HTR-8/SVneo (cell line): ENCODE results near the gene HIBCH.
"Not testable (repeated sequence)": the region's sequence is repeated elsewhere in the genome, so short reads cannot be mapped to it uniquely, and the experiment has no call there.

Experiments used
- DNase-seq: peaks from one replicate; pipeline ENCODE4 v3.0.0; 2011; ENCODE audit warnings: low spot score, mixed read lengths; ENCODE audit not compliant: insufficient read length
- FAIRE-seq: peaks from 2 replicates; lab custom pipeline; 2011; peaks lifted over from hg19 to GRCh38; lab: Jason Lieb, UNC

HIBCH gene, protein sequence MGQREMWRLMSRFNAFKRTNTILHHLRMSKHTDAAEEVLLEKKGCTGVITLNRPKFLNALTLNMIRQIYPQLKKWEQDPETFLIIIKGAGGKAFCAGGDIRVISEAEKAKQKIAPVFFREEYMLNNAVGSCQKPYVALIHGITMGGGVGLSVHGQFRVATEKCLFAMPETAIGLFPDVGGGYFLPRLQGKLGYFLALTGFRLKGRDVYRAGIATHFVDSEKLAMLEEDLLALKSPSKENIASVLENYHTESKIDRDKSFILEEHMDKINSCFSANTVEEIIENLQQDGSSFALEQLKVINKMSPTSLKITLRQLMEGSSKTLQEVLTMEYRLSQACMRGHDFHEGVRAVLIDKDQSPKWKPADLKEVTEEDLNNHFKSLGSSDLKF

DNA sequence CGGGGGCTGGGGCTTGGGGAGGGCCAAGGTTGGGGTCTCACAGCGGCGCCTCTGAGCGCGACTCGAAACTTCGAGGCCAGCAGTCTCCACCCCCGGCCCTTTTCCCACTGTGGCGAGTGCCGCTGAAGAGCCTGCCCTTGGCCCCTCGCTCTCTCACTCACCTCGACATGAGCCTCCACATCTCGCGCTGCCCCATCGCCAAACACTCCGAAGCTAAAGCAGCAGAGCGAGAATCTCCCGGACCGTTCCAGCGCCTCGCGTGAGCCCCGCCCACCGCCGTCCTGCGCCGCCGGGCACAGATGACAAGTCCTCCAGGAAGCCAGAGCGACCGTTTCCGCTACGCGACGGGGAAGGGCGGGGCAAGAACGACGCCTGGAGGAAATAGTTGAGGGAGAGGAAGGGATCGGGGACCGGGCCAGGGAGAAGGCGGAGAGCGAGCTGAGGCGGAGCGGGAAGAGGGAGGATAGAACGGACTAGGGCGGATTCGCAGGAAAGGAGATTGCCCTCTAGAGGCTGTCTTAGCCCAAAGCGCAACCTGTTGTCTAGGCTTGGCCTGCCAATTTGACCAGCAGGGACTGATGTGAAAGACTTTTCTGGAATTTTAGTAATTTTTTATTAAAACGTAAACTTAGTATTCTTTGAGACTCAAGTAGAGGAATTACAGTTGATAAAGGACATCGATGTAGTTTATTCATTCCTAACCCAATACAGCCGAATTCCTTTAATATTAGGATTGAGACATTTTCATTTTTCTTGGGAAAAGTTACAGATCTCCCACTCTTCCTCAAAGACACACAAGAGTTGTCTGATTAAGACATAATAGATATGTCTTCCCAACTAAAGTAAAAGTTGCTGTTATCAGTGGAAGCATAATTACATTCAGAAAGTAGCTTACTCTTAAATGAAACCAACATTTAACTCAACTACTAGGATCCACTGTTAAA lies at the start of gene HIBCH:
Gene HIBCH, minus strand, starts transcription at position 272 of the 944 bp plus-strand sequence. Its CDS starts 76 bp downstream, at position 196.
- peak; percentile 94 for DNase-seq
- peak; percentile 99 for FAIRE-seq

DNA sequence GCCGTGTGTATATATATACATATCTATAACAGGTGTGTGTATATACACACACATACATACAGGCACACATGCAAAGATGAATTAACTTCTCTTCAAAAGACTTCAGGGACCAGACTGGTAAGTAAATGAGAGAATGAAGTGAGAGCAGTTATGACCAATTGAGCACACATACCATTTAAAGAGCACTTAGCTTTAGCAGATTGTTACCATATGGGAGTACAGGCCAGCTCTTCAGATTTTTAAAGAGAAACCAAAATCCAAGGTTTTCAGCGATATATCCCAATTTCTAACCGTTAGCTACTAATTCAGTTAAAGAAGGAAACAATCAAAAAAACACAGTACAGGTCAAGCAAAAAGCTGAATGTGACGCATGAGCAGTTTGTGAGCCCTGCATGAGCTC lies 47.5 kb upstream of the HIBCH start:
- no peak for FAIRE-seq
- no peak for DNase-seq

DNA sequence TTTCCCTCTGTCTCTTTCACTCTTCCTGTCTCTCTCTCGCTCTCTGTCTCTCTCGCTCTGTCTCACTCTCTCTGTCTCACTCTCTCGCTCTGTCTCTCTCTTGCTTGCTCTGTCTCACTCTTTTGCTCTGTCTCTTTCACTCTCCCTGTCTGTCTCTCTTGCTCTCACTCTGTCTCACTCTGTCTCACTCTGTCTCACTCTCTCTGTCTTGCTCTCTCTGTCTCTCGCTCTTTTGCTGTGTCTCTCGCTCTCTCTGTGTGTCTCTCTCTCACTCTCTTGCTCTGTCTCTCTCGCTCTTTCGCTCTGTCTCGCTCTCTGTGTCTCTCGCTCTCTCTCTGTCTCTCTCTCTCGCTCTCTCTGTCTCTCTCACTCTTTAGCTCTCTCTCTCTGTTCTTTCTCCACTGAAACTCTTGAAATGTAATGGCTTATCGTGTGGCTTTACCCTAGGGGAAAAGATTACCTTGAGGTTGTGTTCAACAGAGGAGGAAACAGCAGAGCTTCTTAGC lies 46.7 kb upstream of the HIBCH start:
- FAIRE-seq, result peak; percentile 69

DNA sequence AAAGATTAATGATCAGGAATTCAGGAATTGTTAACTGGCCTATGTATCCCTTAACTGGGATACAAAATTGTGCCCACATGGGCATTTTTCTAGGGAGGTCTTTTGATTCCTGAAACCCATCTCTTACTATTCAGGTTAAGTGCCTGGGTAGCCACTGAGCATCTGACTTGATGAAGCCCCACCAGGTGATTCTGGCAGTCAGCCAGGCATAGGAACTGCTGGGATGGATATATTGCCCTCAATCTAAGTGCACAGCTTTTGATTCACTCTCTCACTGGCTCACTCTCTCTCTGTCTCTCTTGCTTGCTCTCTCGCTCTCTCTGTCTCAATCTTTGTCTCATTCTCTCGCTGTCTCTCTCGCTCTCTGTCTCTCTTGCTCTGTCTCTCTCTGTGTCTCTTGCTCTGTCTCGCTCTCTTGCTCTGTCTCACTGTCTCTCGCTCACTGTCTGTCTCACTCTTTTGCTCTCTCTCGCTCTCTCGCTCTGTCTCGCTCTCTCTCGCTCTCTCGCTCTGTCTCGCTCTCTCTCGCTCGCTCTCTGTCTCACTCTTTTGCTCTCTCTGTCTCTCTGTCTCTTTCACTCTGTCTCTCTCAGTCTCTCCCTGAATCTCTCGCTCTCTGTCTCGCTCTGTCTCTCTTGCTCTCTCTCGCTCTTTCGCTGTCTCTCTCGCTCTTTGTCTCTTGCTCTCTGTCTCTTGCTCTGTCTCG lies 46.0 kb upstream of the HIBCH start:
- FAIRE-seq, result peak; percentile 57
- DNase-seq, result no peak

More for the DNA sequence above, 46.7 kb upstream of the HIBCH start:
- no peak for DNase-seq

DNA sequence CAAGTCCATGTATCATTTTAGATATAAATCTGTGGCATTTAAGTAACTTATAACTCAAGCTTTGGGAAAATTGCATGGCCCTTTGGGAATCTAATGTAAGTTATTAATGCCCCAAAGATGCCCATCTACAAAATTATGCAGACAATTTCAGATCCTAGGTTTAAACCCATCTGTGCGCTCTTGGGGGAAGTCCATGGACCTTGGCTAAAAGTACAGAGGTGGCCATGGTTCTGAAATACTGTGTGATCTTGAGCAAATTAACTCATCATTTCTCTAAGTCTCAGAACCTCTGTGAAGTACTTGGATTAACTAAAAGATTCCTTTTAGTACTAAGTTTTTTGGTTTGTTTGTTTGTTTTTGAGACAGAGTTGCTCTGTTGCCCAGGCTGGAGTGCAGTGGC lies 43.3 kb upstream of the HIBCH start:
- no peak for DNase-seq
- FAIRE-seq, result no peak

DNA sequence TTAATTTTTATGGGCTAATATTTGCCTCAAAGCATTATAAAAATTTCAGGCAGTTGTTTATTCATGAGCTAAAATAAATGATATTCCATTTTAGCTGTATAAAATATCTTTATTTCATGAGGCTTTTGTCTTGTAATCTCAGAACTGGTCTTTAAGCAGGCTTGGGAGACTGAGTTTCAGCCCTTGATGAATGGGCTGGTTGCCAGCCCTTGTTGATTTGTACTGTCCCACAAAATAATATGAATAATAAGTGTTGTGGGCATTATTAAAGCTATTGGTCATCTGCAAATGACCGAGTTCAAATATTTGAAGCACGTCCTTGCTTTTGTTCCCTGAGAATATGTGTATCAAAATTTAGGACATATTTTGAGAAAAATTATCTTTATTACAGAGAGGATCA lies 41.9 kb upstream of the HIBCH start:
- no peak for FAIRE-seq
- no peak for DNase-seq

DNA sequence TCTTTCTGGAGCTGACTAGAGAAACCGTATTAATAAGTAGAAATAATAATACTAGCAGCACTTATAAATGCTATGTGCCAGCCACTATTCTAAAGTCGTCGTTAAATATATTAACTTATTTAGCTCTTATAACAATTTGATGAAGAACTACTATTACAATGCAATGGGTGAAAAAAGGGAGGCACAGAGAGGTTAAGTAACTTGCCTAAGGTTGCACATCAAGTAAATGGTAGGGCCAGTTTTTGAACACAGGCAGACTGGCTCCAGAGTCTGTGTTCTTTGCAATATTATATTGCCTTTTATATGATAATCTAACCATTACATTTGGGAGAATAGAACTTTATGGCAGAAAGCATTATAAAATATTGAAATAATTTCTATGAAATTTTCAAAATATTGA lies 41.3 kb upstream of the HIBCH start:
- DNase-seq (no peak), FAIRE-seq (no peak)

DNA sequence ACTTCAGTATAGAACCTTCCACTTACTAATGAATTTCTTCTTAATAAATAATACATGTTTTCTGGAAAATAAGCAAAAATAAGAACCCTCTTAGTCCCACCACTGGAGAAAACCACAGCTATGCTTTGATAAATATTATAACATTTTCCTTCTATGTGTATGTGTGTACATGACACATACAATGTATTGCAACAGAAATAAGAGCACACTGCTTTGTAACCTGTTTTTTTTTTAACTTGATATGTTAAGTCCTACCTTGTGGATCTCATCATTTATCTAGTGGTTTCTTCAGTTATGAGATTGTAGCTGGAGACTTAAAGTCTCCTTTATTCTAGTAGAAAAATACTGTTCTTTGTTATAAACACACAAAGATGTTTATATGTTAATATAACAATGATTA lies 40.9 kb upstream of the HIBCH start:
- no peak for FAIRE-seq

DNA sequence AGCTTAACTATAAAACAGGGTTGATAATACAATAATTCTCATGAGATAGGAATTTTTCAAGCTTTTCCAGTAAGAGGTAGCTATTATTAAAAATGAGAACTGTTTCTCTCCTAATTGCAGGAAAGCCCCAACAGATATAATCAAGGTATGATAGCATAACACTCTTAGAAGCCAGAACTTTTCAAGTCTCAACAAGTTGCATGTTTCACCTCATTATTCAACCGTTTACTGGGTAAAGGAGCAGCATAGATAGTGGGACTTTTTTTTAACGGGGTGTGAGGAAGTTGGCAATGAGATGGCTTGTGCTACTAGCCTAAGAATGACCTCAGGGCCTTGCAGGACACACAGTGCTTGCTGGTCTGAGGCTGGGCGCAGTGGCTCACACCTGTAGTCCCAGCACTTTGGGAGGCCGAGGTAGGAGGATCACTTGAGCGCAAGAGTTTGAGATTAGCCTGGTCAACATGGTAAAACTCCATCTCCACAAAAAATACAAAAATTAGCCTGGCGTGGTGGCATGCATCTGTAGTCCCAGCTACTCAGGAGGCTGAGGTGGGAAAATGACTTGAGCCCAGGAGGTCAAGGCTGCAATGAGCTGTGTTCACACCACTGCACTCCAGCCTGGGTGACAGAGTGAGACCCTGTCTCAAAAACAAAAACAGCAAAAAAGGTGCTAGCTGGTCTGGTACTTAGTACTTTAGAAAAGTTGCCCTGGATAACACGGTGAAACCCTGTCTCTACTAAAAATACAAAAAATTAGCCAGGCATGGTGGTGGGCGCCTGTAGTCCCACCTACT lies 39.2 kb upstream of the HIBCH start:
- DNase-seq, FAIRE-seq: not testable (repeated sequence)

More for the DNA sequence above, 40.9 kb upstream of the HIBCH start:
- DNase-seq, result no peak

DNA sequence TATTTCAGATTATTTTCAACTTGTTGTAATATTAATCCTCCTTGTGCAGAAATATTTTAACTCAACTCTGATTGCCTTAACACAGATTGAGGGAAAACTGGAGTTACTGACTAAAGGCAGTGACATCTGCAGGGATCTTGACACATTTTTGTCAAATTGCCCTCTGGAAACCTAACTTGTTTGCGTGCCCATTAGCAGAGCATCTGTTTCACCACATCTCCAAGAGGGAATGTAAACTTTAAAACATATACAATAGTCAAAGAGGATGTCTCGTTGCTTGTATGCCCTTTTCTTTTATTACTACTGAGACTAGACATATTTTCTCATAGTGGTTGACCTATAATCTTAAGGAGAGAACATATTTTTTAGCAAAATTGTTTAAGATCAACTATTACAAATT lies 38.0 kb upstream of the HIBCH start:
- FAIRE-seq (no peak), DNase-seq (no peak)

DNA sequence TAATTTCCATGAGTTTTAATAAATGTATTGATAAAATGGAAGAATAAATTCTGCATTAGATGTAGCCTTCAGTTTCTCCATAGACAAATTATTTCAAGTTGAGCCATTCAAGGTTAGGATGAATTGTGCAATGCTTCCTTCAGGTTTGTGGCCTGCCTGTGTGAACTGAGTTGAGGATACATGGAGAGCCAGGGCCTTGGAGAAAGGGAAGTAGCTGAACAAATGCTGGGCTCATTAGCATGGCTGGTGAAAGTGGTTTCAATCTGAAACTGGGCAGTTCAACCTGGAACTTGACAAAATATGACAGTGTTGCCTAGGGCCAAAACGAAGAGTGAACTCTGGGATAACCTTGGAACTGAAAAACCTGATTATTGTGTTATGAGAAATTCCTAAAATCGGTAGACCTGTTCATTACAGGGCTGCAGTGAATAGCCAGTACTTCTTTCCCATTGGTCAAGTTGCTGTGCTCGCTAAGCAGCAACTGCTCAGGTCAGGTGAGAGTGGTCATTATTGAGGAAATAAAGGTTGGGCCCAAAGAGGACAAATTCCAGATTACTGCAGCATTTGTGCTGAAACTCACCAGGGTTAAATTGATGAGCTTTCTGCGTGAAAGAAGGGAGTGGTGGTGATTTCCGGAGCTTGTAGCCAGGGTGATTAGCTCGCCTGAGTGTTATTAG lies 36.5 kb upstream of the HIBCH start:
- no peak for DNase-seq
- no peak for FAIRE-seq

DNA sequence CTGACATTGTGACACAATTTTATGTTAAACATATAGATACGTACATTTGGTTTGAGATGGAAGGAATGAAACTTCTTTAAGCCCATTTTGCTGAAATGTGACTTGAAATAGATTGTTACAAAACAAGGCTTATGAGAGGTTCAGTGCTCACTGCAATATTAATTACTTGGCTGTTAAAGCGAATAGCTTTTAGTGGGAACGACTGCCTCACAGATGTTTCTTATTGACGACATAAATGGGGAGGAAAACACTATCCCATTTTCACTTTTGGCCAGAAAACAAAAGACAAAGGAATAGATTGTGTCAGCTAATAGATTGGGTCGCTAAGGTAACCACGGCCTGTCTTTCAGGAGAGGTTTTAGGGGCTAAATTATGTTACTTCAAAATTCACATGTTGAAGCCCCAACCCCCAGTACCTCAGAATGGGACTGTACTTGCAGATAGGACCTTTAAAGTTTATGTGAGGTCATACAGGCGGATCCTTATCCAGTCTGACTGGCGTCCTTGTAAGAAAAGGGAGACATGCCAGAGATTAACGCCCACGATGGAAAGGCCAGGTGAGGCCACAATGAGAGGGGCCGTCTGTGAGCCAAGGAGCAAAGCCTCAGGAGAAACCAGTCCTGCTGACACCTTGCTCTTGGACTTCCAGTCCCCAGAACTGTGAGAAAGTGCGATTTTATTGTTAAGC lies 34.5 kb upstream of the HIBCH start:
- FAIRE-seq (no peak), DNase-seq (no peak)

DNA sequence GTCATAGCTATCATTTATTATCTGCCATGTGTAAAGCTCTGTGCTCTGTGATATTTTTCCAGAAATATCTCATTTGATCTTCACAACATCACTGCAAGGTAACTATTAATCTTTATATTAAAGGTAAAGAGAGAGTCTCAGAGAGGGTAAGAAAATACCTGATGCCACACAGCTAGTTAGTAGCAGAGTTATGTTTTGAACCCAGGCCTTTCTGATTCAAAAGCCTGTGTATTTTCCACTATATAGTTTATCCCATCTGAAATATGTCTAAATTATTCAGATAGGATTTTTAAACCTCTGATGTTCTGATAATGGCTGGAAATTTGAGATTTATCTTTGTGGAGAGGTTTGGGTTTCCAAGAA lies 33.9 kb upstream of the HIBCH start:
- no peak for FAIRE-seq
- no peak for DNase-seq

DNA sequence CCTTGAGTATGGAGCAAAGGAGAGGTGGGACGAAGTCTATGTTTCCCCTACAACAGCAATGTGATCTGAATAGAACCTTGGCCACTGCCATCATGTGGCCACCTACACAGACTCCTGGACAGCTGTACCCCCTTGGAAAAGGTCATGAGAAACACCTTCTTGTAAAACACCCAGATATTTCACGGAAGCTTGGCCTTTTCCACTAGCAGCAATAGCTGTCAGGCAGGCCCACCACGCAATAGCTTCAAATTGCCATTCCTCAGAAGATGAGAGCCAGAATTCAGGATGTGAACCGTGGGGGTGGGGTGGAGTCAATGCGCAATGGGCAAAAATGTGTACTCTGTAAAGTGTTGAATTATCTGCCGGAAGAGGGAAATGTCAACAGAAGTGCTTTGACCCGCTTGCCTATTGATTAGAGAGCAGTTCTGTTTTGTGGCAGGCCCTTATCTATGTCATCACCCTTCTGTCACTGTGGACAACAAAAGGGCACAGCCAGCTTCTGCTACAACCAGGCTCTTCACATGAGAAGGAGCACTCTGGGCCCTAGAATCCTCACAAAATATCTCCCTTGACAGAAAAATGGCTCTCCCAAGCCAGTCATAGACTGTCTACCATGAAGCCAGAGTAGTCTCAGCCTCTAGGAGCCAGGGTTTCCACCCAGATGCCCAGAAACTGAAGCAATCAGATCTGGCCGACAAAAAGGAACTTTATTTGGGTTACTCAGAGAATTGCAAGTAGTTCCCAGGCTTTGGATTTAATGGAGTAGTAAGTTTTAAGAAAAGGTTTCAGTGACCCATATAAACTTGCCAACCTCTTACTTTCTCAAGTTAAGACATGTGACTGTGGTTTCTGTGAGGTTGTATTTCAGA lies 33.3 kb upstream of the HIBCH start:
- DNase-seq, result no peak
- no peak for FAIRE-seq

DNA sequence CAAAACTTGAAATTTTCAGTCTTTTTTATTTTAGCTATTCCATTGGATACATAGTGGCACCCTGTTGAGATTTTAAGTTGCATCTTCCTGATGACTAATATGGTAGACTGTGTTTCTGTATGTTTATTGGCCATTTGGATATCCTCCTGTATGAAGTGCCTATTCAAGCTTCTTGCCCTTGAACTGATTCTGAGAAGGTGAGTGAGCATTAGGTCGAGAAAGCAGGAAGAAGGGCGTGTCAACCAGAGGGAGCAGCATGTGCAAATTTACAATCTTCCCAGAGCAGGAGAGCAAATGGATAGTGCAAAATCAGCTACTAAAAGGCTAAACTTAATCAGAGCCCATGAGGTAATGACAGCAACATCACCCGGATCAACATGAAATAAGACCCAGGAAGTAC lies 32.3 kb upstream of the HIBCH start:
- DNase-seq (no peak), FAIRE-seq (no peak)

DNA sequence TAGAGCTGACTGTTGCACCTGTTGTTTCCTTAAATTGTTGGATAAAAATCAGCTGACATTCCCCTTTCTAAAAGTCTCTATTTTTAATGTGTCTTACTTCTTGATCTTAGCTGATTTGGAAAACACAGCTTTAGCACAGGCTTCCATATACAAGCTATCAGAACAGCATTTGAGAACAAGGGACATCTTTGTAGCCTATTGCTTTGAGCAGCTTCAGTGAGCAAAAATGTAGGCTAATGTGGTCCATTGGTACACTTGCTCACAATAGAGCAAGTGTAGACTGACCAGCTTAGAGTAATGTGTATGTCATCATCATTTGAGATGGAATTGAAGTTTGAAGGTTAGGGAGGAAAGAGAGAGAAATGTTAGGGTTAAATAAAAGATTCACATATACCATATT lies 30.7 kb upstream of the HIBCH start:
- FAIRE-seq, result no peak
- no peak for DNase-seq

DNA sequence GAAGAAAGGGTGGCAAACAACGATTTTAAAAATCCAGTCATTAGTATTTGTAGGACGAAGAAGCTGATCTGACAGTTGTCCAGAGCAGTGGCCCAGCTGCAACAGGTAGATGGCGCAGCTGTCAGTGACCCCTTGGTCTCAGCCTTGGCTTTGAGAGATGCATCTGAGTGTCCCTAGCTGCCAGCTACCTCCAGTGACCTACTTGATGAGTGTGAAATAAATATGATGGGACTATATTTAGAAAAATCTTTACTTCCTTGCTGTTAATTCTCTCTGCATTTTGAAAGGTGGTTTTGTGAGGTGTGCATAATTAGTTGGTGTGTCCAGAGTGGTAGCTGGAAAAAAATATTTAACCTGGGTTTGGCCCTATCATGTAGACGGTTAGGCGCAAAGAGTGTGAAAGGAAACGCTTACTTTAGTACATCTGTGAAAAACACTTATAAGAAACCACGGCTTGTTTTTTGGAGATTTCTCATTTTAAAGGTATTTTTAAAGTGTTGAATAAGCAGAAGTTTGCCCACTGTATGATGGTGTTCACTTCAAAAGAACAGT lies 24.7 kb upstream of the HIBCH start:
- peak; percentile 72 for FAIRE-seq
- peak; percentile 56 for DNase-seq
